Gastrocnemius medialis (tissue), 4 donors: Measurements from ENCODE around the gene BEST1.

Source experiments
- CTCF ChIP-seq, 5 experiments: fragments of 450-650 bp in 3 of 5; fragments of 200-600 bp in 2 of 5; sonication (generic) in 2 of 5; IDR thresholded peaks in 4 of 5; conservative IDR thresholded peaks in 1 of 5; 1 replicate in 4 of 5; 2 replicates in 1 of 5; pipeline ENCODE4 v1.5.1; 2016 to 2019; ENCODE audit warnings: antibody characterized with exemption in 5 of 5, mild to moderate bottlenecking in 3 of 5, moderate library complexity in 3 of 5
- POLR2A ChIP-seq, 2 donors: fragments of 450-650 bp; IDR thresholded peaks; one replicate each; pipeline ENCODE4 v1.6.1; 2017; ENCODE audit warnings: antibody characterized with exemption in 2 of 2, mild to moderate bottlenecking in 2 of 2, moderate library complexity in 2 of 2

GRCh38 chr11:61912991-61913698 lies 37.0 kb upstream of the BEST1 start:
- TF ChIP-seq CTCF (IDR thresholded peaks at IDR 0.05 in 4 of 5, conservative IDR thresholded peaks at IDR 0.05 in 1 of 5) (no peak), POLR2A (IDR thresholded peaks at IDR 0.05) (no peak)
